ENCODE measurements around the gene AKAP13. TPM values are rescaled to one million over a fixed set of nuclear protein-coding genes. Genes with fewer than 3 reads are reported as not detected.

AKAP13 gene
- total RNA-seq, 1 experiment from 2014 or later, result 75.3 TPM

GRCh38 chr15:85730001-85730820, 349.8 kb downstream of the AKAP13 start:
- DNase-seq, result peak; percentile 43 to 78
- 0 out of 2 replicates have a peak, but pooled peaks cover 4% of the 10 kb centered on the region for H3K9me3 ChIP-seq (replicated peaks)
- no peaks in the 10 kb centered on the region for H3K4me1 ChIP-seq
- no peaks in the 10 kb centered on the region for H3K27me3 ChIP-seq
- H3K4me3 ChIP-seq, result no peak overlapping the region
- H3K36me3 ChIP-seq, result peaks cover 73% of the 10 kb centered on the region
- H3K27ac ChIP-seq, result no peak overlapping the region

- Histone ChIP-seq H3K4me3 (no peak overlapping the region), H3K27me3 (no peaks in the 10 kb centered on the region), H3K4me1 (no peaks in the 10 kb centered on the region), H3K27ac (no peak overlapping the region), H3K9me3 (replicated peaks) (0 out of 2 replicates have a peak, but pooled peaks cover 4% of the 10 kb centered on the region), H3K36me3 (peaks cover 68% of the 10 kb centered on the region)
- DNase-seq, result peak in 1 of 2 experiments; percentile 24
These were observed 353.0 kb downstream of the AKAP13 start for GRCh38 chr15:85733416-85733815.

GRCh38 chr15:85737061-85737460, 356.7 kb downstream of the AKAP13 start:
- no peak overlapping the region for H3K4me3 ChIP-seq
- H3K4me1 ChIP-seq, result no peaks in the 10 kb centered on the region
- DNase-seq, result no peak
- H3K27me3 ChIP-seq, result no peaks in the 10 kb centered on the region
- H3K9me3 ChIP-seq (replicated peaks), result 0 out of 2 replicates have a peak, but pooled peaks cover 4% of the 10 kb centered on the region
- H3K27ac ChIP-seq, result no peak overlapping the region
- peaks cover 56% of the 10 kb centered on the region for H3K36me3 ChIP-seq

GRCh38 chr15:85741021-85741421, 360.6 kb downstream of the AKAP13 start:
- no peak for DNase-seq
- Histone ChIP-seq H3K9me3 (replicated peaks) (no peaks in the 10 kb centered on the region), H3K27ac (no peak overlapping the region), H3K4me3 (no peak overlapping the region), H3K36me3 (peaks cover 46% of the 10 kb centered on the region), H3K4me1 (peaks cover 18% of the 10 kb centered on the region), H3K27me3 (no peaks in the 10 kb centered on the region)

GRCh38 chr15:85741662-85742061, 361.3 kb downstream of the AKAP13 start:
- Histone ChIP-seq H3K27ac (no peak overlapping the region), H3K4me1 (peaks cover 18% of the 10 kb centered on the region), H3K27me3 (no peaks in the 10 kb centered on the region), H3K4me3 (no peak overlapping the region), H3K36me3 (peaks cover 40% of the 10 kb centered on the region), H3K9me3 (replicated peaks) (no peaks in the 10 kb centered on the region)
- DNase-seq, result no peak

GRCh38 chr15:85742186-85742821, 361.9 kb downstream of the AKAP13 start:
- H3K4me1 ChIP-seq, result peaks cover 18% of the 10 kb centered on the region
- peaks cover 40% of the 10 kb centered on the region for H3K36me3 ChIP-seq
- no peak overlapping the region for H3K4me3 ChIP-seq
- peak in 1 of 2 experiments; percentile 34 for DNase-seq
- H3K27ac ChIP-seq, result no peak overlapping the region
- H3K27me3 ChIP-seq, result no peaks in the 10 kb centered on the region
- H3K9me3 ChIP-seq (replicated peaks), result no peaks in the 10 kb centered on the region

- H3K4me3 ChIP-seq, result no peak overlapping the region
- no peak overlapping the region; the same call in 1 of the 2 replicates for H3K27ac ChIP-seq
- no peaks in the 10 kb centered on the region for H3K27me3 ChIP-seq
- peak; percentile 32 to 48 for DNase-seq
- H3K36me3 ChIP-seq, result peaks cover 40% of the 10 kb centered on the region
- peaks cover 18% of the 10 kb centered on the region for H3K4me1 ChIP-seq
- no peaks in the 10 kb centered on the region for H3K9me3 ChIP-seq (replicated peaks)
These were observed 363.1 kb downstream of the AKAP13 start for GRCh38 chr15:85743392-85744055.

GRCh38 chr15:85744579-85744978, 364.2 kb downstream of the AKAP13 start:
- peaks cover 18% of the 10 kb centered on the region for H3K4me1 ChIP-seq
- no peak for DNase-seq

GRCh38 chr15:85745023-85745422, 364.6 kb downstream of the AKAP13 start:
- Histone ChIP-seq H3K36me3 (peaks cover 37% of the 10 kb centered on the region), H3K4me3 (no peak overlapping the region), H3K27me3 (no peaks in the 10 kb centered on the region), H3K27ac (no peak overlapping the region), H3K4me1 (peaks cover 18% of the 10 kb centered on the region), H3K9me3 (replicated peaks) (no peaks in the 10 kb centered on the region)
- DNase-seq, result no peak

More at GRCh38 chr15:85744579-85744978, 364.2 kb downstream of the AKAP13 start:
- no peak overlapping the region for H3K4me3 ChIP-seq
- no peak overlapping the region for H3K27ac ChIP-seq
- H3K27me3 ChIP-seq, result no peaks in the 10 kb centered on the region
- no peaks in the 10 kb centered on the region for H3K9me3 ChIP-seq (replicated peaks)
- H3K36me3 ChIP-seq, result peaks cover 41% of the 10 kb centered on the region

- peaks cover 18% of the 10 kb centered on the region for H3K4me1 ChIP-seq
- no peak overlapping the region for H3K27ac ChIP-seq
- DNase-seq, result no peak
- no peaks in the 10 kb centered on the region for H3K27me3 ChIP-seq
- H3K4me3 ChIP-seq, result no peak overlapping the region
- H3K9me3 ChIP-seq (replicated peaks), result no peaks in the 10 kb centered on the region
- H3K36me3 ChIP-seq, result peaks cover 34% of the 10 kb centered on the region
These were observed 365.2 kb downstream of the AKAP13 start for GRCh38 chr15:85745525-85746150.

GRCh38 chr15:85746641-85747040, 366.2 kb downstream of the AKAP13 start:
- H3K4me3 ChIP-seq, result no peak overlapping the region
- H3K27me3 ChIP-seq, result no peaks in the 10 kb centered on the region
- H3K27ac ChIP-seq, result no peak overlapping the region
- H3K9me3 ChIP-seq (replicated peaks), result no peaks in the 10 kb centered on the region
- DNase-seq, result no peak
- peaks cover 18% of the 10 kb centered on the region for H3K4me1 ChIP-seq
- peaks cover 29% of the 10 kb centered on the region for H3K36me3 ChIP-seq

- Histone ChIP-seq H3K9me3 (replicated peaks) (no peaks in the 10 kb centered on the region), H3K36me3 (peaks cover 26% of the 10 kb centered on the region), H3K4me1 (peaks cover 10% of the 10 kb centered on the region), H3K27me3 (no peaks in the 10 kb centered on the region), H3K4me3 (no peak overlapping the region), H3K27ac (no peak overlapping the region)
- no peak for DNase-seq
These were observed 367.8 kb downstream of the AKAP13 start for GRCh38 chr15:85748176-85748575.

- Histone ChIP-seq H3K4me3 (no peak overlapping the region), H3K4me1 (peaks cover 4% of the 10 kb centered on the region), H3K36me3 (peaks cover 26% of the 10 kb centered on the region), H3K9me3 (replicated peaks) (no peaks in the 10 kb centered on the region), H3K27me3 (no peaks in the 10 kb centered on the region), H3K27ac (no peak overlapping the region)
- no peak for DNase-seq
These were observed 368.3 kb downstream of the AKAP13 start for GRCh38 chr15:85748729-85749128.

- H3K36me3 ChIP-seq, result peaks cover 20% of the 10 kb centered on the region
- no peak overlapping the region for H3K4me3 ChIP-seq
- H3K9me3 ChIP-seq (replicated peaks), result no peaks in the 10 kb centered on the region
- no peaks in the 10 kb centered on the region for H3K27me3 ChIP-seq
- no peak overlapping the region for H3K27ac ChIP-seq
- H3K4me1 ChIP-seq, result no peaks in the 10 kb centered on the region
- no peak for DNase-seq
These were observed 369.1 kb downstream of the AKAP13 start for GRCh38 chr15:85749261-85750151.

Data from SJCRH30 (cell line).